HG03066 (cell line): ENCODE data around the gene SLC19A1.

ENCODE experiments used
- ATAC-seq: cut with Tn5 transposase; IDR thresholded peaks from one replicate; pipeline ENCODE4 v1.9.1; 2021; ENCODE audit warnings: low read depth; ENCODE audit not compliant: unreplicated experiment

The SLC19A1 gene

GRCh38 chr21:45472445-45473365 lies 69.5 kb downstream of the SLC19A1 start:
- no peak for ATAC-seq

DNA sequence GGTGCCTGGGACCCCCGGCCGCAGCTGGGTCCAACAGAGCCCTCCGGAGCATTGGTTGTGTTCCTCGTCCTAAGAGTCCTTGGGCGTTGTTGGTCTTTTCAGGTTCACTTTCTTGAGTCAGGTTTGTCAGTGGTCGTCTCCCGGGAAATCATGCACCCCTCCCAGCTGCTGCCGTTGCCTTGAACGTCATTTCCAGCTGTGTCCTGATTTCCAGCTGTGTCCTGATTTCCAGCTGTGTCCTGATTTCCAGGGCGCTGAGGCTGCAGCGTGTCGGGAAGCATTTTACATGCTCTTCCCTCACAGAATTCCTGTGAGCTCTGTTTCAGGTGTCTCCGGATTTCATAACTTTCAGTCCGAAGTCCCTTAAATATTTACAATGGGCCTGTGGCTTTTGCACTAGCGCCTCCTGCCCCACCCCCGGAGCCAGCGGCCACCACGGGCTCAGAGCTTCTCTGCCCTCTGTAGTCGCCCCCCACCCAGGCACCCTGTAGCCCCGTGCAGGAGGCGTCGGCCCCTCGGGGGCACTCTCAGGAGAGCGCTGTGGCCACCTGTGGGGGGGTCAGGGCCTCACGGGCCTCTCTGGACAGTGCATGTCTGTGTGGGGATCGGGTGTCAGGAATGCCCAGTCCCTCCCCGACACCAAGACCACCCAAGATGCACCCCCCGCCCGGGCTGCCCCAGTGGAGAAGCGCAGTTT lies 70.6 kb downstream of the SLC19A1 start:
- ATAC-seq: no peak

DNA sequence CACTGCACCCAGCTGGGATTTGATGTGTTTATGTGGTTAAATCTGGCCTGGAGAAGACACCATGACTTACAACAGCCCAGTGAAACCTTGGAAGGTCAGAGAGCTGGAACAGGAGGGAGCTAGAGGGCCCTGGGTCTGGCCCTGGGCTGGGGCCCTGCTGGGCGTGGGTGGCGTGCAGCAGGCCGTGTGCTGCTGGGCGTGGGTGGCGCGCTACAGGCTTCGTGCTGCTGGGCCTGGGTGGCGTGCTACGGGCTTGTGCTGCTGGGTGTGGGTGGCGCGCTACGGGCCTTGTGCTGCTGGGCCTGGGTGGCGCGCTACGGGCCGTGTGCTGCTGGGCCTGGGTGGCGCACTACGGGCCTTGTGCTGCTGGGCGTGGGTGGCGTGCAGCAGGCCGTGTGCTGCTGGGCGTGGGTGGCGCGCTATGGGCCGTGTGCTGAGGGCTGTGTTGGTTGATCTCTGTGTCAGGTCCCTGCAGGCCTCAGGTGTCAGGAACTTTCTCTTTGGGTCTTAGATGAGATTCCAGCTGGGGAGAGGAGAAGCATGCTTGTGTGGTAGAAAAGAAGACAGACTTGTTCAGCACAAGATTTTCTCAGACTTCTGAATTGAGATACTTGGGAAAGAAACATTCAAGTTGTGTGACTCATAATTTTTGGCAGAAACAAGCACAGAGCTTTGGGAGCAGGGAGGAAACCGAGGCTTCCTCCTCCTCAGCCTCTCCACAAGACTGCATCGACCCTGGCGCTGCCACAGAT lies 71.3 kb downstream of the SLC19A1 start:
- ATAC-seq: no peak

DNA sequence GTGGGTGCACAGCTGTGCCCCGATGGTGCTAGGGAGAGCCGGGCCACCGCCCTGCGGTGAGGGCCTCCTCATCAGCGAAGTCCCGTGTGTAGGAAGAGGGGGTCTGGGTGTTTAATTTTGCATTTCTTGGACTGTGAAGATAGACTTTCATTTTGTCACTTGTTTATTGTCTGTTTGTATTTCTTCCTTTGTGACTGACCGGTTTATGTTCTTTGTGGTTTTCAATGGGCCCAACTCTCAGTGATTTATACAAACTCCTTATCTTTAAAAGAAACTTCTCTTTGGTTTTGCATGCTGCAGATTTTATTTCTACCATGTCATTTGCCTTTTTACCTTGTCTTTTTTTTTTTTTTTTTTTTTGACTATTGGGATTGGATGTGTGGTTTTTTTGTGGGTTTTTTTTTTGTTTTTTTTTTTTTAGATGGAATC lies 72.1 kb downstream of the SLC19A1 start:
- ATAC-seq: no peak

DNA sequence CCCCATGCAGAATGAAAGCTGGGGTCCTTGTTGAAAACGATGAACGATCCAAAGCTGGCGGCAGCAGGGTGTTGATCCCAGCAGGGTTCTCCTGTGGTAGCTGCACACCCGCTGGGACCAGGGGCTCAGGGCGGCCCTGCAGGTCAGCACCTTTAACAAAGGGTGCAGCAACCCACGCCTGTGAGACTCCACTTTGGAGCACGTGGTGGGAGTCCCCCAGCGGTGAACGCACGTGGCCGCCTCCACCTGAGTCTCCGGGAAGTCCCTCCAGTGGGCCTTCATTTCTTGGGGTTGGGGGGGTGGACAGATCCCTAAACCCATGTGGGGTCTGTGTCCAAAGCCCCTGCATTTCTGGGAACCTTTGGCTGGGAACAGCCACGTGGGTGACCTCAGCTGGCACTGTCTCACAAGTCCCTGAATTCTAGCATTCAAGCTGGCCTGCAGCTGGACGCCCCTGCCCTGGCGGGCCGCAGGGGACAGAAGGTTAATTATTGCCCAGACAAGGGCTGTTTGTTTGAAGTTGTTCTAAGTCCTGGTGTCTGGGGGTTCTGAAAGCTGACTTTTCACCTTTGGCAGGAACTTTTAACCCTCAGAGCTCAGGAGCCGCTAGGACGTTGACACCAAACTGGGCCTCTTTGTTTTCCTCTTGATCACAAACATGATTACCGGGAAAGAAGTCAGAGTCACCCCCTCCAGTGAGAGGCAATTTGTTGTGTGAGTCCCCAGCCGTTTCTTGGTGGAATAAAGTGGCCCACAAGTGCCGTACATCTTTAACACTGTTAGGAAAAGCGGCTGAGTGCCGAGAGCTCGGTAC lies 72.8 kb downstream of the SLC19A1 start:
- ATAC-seq: no peak

- no peak for ATAC-seq
These were observed 73.3 kb downstream of the SLC19A1 start for GRCh38 chr21:45468971-45469272.

DNA sequence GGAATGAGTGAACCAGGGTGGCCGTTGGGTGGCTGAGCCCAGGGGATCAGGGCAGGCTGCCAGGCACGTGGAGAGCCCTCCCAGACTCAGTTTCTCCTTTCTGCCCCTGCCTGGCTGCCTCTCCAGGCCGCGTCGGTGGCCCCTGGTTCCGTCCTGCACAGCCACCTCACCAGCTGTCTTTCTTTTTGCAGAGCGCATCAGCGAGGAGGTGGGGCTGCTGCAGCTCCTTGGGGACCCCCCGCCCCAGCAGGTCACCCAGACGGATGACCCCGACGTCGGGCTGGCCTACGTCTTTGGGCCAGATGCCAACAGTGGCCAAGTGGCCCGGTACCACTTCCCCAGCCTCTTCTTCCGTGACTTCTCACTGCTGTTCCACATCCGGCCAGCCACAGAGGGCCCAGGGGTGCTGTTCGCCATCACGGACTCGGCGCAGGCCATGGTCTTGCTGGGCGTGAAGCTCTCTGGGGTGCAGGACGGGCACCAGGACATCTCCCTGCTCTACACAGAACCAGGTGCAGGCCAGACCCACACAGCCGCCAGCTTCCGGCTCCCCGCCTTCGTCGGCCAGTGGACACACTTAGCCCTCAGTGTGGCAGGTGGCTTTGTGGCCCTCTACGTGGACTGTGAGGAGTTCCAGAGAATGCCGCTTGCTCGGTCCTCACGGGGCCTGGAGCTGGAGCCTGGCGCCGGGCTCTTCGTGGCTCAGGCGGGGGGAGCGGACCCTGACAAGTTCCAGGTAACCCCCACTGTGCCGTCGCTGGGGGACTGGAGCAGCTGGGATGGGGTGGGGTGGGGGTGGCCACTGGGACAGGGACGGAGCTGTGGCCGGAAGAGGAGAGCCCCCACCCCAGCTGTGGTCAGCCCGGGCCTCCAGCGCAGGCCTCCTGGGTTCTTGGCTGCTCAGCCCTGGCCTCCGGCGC lies 73.9 kb downstream of the SLC19A1 start:
- no peak for ATAC-seq

GRCh38 chr21:45467221-45467779 lies 74.9 kb downstream of the SLC19A1 start:
- ATAC-seq: no peak

DNA sequence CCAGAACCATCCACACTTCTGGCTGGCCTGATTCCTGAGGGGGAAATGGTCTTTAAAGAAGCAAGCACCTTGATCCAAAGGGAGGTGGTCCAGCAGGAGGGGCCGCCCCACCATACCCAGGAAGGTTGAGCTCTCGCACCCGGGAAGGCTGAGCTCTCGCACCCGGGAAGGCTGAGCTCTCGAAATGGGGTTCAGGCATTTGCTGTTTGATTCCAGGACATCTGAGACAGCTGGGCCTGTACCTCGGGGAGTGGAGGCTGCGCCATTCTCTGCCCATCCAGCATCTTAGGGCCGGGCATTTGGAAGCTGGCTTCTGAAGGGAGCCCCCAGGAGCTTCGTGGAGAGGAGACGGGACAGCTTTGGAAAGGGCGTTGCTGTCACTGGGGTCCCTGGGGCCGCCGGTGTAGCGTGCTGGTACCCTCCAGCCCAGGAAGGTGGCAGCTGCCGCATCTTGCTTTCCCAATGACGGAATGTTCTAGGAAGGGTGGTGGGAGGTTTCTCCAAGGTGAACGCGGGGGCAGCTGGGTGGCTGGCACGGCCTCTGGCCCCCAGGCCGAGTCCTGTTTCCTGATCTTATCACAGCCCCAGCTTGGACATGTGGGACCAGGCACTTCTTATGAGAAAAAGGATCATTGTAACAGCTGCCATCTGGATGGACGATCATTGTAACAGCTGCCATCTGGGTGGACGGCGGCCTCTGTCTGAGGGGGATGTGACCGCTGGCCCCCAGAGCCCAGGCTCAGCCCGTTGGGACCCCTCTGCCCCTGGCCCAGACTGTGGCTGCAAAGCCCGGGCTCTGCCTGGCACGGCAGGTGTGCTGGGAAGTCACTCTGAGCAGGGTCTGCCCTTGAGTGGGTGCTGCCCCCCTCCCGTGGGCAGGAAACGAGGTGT lies 75.7 kb downstream of the SLC19A1 start:
- ATAC-seq: no peak

DNA sequence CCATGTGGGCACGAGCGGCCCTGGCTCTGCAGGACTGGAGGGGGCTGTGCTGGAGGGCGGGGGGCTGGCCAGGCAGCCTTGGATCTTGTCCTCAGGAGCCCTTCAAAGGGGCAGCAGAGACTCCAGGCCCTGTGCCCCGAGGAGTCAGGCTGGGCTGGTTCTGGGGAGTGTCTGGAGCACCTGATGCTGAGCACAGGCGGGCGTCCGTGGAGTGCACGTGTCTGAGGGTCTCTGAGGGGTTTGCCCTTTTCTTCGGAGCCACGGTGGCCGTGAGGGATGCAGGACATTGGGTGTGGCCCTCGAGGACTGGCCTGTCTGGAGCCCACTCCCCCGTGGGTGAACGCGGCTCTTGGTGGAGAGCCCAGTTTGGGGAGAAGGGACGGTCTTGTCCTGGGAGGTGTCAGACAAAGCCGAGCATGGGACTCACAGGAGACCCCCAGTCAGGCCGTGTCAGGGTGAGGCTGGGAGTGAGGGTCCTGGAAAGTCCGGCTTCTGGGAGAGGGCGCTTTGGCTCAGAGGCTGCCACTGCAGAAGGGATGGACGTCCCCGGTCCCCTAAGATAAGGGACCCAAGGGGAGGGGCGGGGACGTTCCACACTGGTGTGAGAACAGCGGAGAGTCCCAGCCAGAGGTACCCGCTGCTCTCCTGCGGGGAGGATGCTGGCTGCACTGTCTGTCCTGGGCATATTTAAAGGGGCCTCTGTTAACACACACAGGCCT lies 76.5 kb downstream of the SLC19A1 start:
- ATAC-seq: no peak

DNA sequence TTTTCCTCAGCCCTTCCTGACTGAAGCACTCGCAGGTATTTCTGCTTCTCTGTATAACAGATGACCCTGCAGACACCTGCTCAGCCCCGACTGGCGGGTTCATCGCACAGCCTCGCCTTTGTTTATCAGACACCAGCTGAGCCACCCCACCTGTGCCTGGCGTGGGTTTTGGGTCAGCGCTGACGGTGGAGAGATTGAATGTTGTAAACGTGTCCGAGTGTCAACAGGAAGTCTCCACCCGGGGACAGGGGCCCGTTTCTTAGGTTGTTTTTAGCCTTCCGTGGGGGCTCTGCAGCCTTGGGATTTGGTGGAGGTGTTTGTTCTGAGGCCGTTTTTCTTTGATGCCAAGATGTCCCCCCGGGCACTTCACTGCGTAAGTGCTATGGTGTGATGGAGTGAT lies 77.1 kb downstream of the SLC19A1 start:
- no peak for ATAC-seq

DNA sequence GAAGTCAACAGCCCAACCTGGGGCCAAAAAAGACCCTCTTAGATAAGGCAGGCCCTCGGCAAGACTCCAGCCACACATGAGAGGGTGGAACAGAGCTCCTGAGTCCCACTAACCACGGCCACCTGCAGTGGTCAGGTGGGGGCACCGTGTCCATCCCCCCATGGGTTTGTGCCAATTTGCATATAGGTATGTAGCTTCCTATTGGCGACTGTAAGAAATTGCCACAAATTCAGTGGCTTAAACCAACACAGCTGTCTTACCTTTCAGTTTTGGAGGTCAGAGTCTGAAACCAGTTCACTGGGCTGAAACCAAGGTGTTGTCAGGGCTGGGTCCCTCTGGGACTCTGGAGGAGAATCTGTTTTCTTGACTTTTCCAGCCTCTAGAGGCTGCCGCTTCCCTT lies 77.9 kb downstream of the SLC19A1 start:
- ATAC-seq: no peak

- ATAC-seq: no peak
These were observed 78.4 kb downstream of the SLC19A1 start for GRCh38 chr21:45463871-45464270.

- no peak for ATAC-seq
These were observed 80.4 kb downstream of the SLC19A1 start for GRCh38 chr21:45461806-45462341.

- ATAC-seq: no peak
These were observed 80.9 kb downstream of the SLC19A1 start for GRCh38 chr21:45461369-45461750.

GRCh38 chr21:45460611-45461368 lies 81.5 kb downstream of the SLC19A1 start:
- no peak for ATAC-seq
